Pancreas (tissue), 10 donors: Measurements from ENCODE around the gene CDH11. TPM values are rescaled to one million over a fixed set of nuclear protein-coding genes. Genes with fewer than 3 reads are reported as not detected.

ENCODE experiments used
- ATAC-seq, 4 donors: fragments of 200-7000 bp; cut with Tn5 transposase; one replicate each; pipeline versions ENCODE4 v1.8.0 to v1.9.1; 2020; ENCODE audit warnings: mild to moderate bottlenecking in 4 of 4, moderate library complexity in 4 of 4
- DNase-seq, 6 donors: peaks; one replicate each; pipeline ENCODE4 v3.0.0-alpha.2; 2020
- FAIRE-seq: peaks from 2 replicates; lab custom pipeline; 2012; peaks lifted over from hg19 to GRCh38; lab: Jason Lieb, UNC
- H3K27ac ChIP-seq, 4 donors: fragments of 200-600 bp; sonication (generic); 1 replicate in 3 of 4; 2 replicates in 1 of 4; pipeline versions ENCODE4 v1.5.0 to v1.8.0; 2020
- H3K27me3 ChIP-seq, 4 donors: fragments of 200-600 bp; one replicate each; pipeline ENCODE4 v1.8.0; 2021
- H3K36me3 ChIP-seq, 3 donors: fragments of 200-600 bp; sonication (generic) in 1 of 3; one replicate each; pipeline versions ENCODE4 v1.5.0 to v1.8.0; 2020 to 2021
- H3K4me1 ChIP-seq, 3 donors: fragments of 200-600 bp; one replicate each; pipeline ENCODE4 v1.8.0; 2021
- H3K4me3 ChIP-seq, 4 donors: fragments of 200-600 bp; sonication (generic) in 2 of 4; one replicate each; pipeline versions ENCODE4 v1.5.0 to v1.8.0; 2020 to 2021
- H3K9me3 ChIP-seq, 4 donors: fragments of 200-600 bp; one replicate each; pipeline ENCODE4 v1.8.0; 2021
- CTCF ChIP-seq, 4 donors: fragments of 200-600 bp; sonication (generic) in 3 of 4; IDR thresholded peaks; one replicate each; pipeline versions ENCODE4 v1.5.0 to v1.8.0; 2021; ENCODE audit warnings: antibody characterized with exemption in 4 of 4
- WGBS, 2 donors: extraction: QIAGEN DNeasy Blood & Tissue Kit; methylation state at CpG; one replicate each; pipeline ENCODE4 v1.1.7; 2013; 5-methylcytosine and 5-hydroxymethylcytosine counted together
- intact Hi-C, 3 donors: fragments of 100-400 bp; cut with DNase I; formaldehyde crosslinking; loops; one replicate each; pipeline versions ENCODE4 v1.11.1 to v1.14.2; 2022
- polyA plus RNA-seq, 2 donors: library from polyadenylated mRNA; stranded (reverse); fragments of 200-250 nt; gene quantifications; one replicate each; pipeline ENCODE4 v1.2.3, GENCODE V29; 2013
- total RNA-seq, 6 donors: library from RNA; stranded (reverse); fragmentation: NEBNext Ultra II Directional in 4 of 6; extraction: Animal tissue kit (Norgen Biotek cat#: 25700) in 4 of 6; gene quantifications; one replicate each; pipeline versions ENCODE4 v1.2.1 to v1.2.4, GENCODE V29; 2021 to 2023
- donor health status: healthy with polysubstance abuse.
- donor health status: DM: no; HTN: no; CAD: no; lungs with moderate emphysema.
- donor health status: DM: no; HTN: no; CAD: no.
- donor health status: control.
- donor health status: control.
- donor health status: Bipolar disorder and iron deficiency.
- donor health status: DM: yes; HTN: yes; CAD: no.
- donor health status: DM: no; HTN: no; CAD: no.
- donor health status: DM: no; HTN: no; CAD: no.
- donor health status: DM: yes; HTN: yes; CAD: no.

Gene CDH11
- total and polyA plus RNA-seq, 8 donors: 0.38 to 49.6 (median 1.8) TPM

GRCh38 chr16:64971171-64971570 lies 150.7 kb downstream of the CDH11 start:
- no peaks in the 10 kb centered on the region for H3K9me3 ChIP-seq
- 44 to 48% methylated on average over 4 of the region's 4 CpGs for WGBS, 2 donors
- H3K27ac ChIP-seq: no peak overlapping the region
- no peak for TF ChIP-seq CTCF (IDR thresholded peaks at IDR 0.05)
- no peak for FAIRE-seq
- no peak overlapping the region for H3K4me3 ChIP-seq
- DNase-seq: no peak
- H3K4me1 ChIP-seq: no peaks in the 10 kb centered on the region
- intact Hi-C loops: no loop called here
- H3K27me3 ChIP-seq: no peaks in the 10 kb centered on the region
- no peaks in the 10 kb centered on the region for H3K36me3 ChIP-seq
- ATAC-seq: no peak

GRCh38 chr16:64969221-64969620 lies 152.6 kb downstream of the CDH11 start:
- 55 to 60% methylated on average over 1 of the region's 1 CpG for WGBS, 2 donors
- Histone ChIP-seq H3K27ac (no peak overlapping the region), H3K27me3 (no peaks in the 10 kb centered on the region), H3K4me3 (no peak overlapping the region), H3K36me3 (no peaks in the 10 kb centered on the region), H3K9me3 (no peaks in the 10 kb centered on the region), H3K4me1 (no peaks in the 10 kb centered on the region)
- DNase-seq (no peak), ATAC-seq (no peak), FAIRE-seq (no peak)
- intact Hi-C loops: no loop called here
- no peak for TF ChIP-seq CTCF (IDR thresholded peaks at IDR 0.05)

GRCh38 chr16:64968539-64968938 lies 153.3 kb downstream of the CDH11 start:
- TF ChIP-seq CTCF (IDR thresholded peaks at IDR 0.05): no peak
- H3K27ac ChIP-seq: no peak overlapping the region
- no peak for FAIRE-seq
- no peak for DNase-seq
- no peaks in the 10 kb centered on the region for H3K36me3 ChIP-seq
- H3K4me3 ChIP-seq: no peak overlapping the region
- intact Hi-C loops: no loop called here
- no peaks in the 10 kb centered on the region for H3K27me3 ChIP-seq
- ATAC-seq: no peak
- no peaks in the 10 kb centered on the region for H3K4me1 ChIP-seq
- 57 to 67% methylated on average over 6 of the region's 6 CpGs for WGBS, 2 donors
- no peaks in the 10 kb centered on the region for H3K9me3 ChIP-seq

- FAIRE-seq: no peak
Measured at GRCh38 chr16:64964126-64964540, 157.7 kb downstream of the CDH11 start.

More at GRCh38 chr16:64964126-64964540, 157.7 kb downstream of the CDH11 start:
- no peak overlapping the region for H3K4me3 ChIP-seq
- ATAC-seq: no peak
- intact Hi-C loops: no loop called here
- no peak overlapping the region for H3K27ac ChIP-seq
- no peak for TF ChIP-seq CTCF (IDR thresholded peaks at IDR 0.05)
- no peak for DNase-seq
- no peaks in the 10 kb centered on the region for H3K9me3 ChIP-seq
- no peaks in the 10 kb centered on the region for H3K36me3 ChIP-seq
- H3K4me1 ChIP-seq: no peaks in the 10 kb centered on the region
- 65 to 68% methylated on average over 3 of the region's 3 CpGs for WGBS, 2 donors
- no peaks in the 10 kb centered on the region for H3K27me3 ChIP-seq
